Thymus (tissue), 11 donors: ENCODE data around the gene NOXO1. TPM values are rescaled to one million over a fixed set of nuclear protein-coding genes. Genes with fewer than 3 reads are reported as not detected.

Source experiments
- DNase-seq, 9 donors: peaks; one replicate each; pipeline ENCODE4 v3.0.0-alpha.2; 2013; ENCODE audit warnings: low spot score in 9 of 9, low read depth in 6 of 9, missing footprints in 1 of 9
- H3K27ac ChIP-seq, 2 donors: one replicate each; pipeline ENCODE4 v1.5.1; 2013; ENCODE audit warnings: control low read depth in 1 of 2, low read depth in 1 of 2, low read length in 1 of 2, mild to moderate bottlenecking in 1 of 2, moderate library complexity in 1 of 2
- H3K27me3 ChIP-seq, 2 donors: one replicate each; pipeline ENCODE4 v1.5.1; 2013; ENCODE audit warnings: low read length in 1 of 2; ENCODE audit not compliant: control insufficient read depth in 2 of 2, insufficient read depth in 1 of 2
- H3K36me3 ChIP-seq, 2 donors: one replicate each; pipeline ENCODE4 v1.5.1; 2013; ENCODE audit warnings: low read length in 1 of 2, mild to moderate bottlenecking in 1 of 2, moderate library complexity in 1 of 2; ENCODE audit not compliant: control insufficient read depth in 2 of 2, insufficient read depth in 2 of 2
- H3K4me1 ChIP-seq, 2 donors: one replicate each; pipeline ENCODE4 v1.5.1; 2013; ENCODE audit warnings: low read length in 2 of 2; ENCODE audit not compliant: control insufficient read depth in 2 of 2, insufficient read depth in 2 of 2
- H3K4me3 ChIP-seq, 2 donors: one replicate each; pipeline ENCODE4 v1.5.1; 2013; ENCODE audit warnings: low read length in 2 of 2, control low read depth in 1 of 2, mild to moderate bottlenecking in 1 of 2
- H3K9me3 ChIP-seq, 2 donors: one replicate each; pipeline ENCODE4 v1.5.1; 2013; ENCODE audit warnings: low read length in 1 of 2, mild to moderate bottlenecking in 1 of 2; ENCODE audit not compliant: control insufficient read depth in 2 of 2, insufficient read depth in 1 of 2
- WGBS: extraction: QIAGEN DNeasy Blood & Tissue Kit; methylation state at CpG from one replicate; pipeline ENCODE4 v1.1.7; 2013; 5-methylcytosine and 5-hydroxymethylcytosine counted together
- polyA plus RNA-seq: library from polyadenylated mRNA; stranded (reverse); fragments of 200-250 nt; gene quantifications from one replicate; pipeline ENCODE4 v1.2.3, GENCODE V29; 2013
- total RNA-seq: library from RNA; stranded (reverse); fragments of 120-200 nt; gene quantifications from one replicate; pipeline ENCODE4 v1.2.4, GENCODE V29; 2013
- donor health status: healthy.

The NOXO1 gene
- total and polyA plus RNA-seq, 2 donors = 2.2 to 5.7 TPM

DNA sequence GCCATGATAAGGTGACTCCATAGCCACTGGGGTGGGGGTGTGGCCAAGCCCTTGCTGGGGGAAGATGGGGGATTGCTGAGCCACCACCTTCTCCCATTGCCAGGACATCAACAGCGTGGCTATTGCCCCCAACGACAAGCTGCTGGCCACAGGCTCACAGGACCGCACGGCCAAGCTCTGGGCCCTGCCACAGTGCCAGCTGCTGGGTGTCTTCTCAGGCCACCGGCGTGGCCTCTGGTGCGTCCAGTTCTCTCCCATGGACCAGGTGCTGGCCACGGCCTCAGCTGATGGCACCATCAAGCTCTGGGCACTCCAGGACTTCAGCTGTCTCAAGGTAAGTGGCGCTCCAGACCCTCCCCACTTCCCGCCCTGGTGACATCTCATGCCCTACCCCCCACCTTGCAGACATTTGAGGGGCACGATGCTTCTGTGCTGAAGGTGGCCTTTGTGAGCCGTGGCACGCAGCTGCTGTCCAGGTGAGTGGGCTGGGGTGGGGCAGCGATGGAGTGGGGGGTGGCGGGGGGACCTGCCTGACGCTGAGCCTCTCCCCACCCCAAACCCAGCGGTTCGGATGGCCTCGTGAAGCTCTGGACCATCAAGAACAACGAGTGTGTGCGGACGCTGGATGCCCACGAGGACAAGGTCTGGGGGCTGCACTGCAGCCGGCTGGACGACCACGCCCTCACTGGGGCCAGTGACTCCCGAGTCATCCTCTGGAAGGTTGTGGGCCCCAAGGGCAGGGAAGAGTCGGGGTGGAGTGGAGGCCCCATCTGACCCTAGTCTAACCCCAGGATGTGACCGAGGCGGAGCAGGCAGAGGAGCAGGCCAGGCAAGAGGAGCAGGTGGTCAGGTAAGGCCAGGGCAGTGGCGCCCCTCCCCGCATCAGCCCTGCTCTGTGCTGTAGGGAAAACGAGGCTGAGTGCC, 4.1 kb downstream of the NOXO1 start:
- H3K9me3 ChIP-seq = peaks cover 2 to 18% of the 10 kb centered on the region in 2 donors
- H3K27me3 ChIP-seq = peaks cover 41 to 43% of the 10 kb centered on the region in 2 donors
- DNase-seq = no peak
- no peak overlapping the region for H3K4me3 ChIP-seq
- no peak overlapping the region for H3K27ac ChIP-seq
- H3K4me1 ChIP-seq = peaks cover 3 to 10% of the 10 kb centered on the region in 2 donors
- 97% methylated on average over 33 of the region's 33 CpGs for WGBS
- H3K36me3 ChIP-seq = peaks cover 39 to 51% of the 10 kb centered on the region in 2 donors

DNA sequence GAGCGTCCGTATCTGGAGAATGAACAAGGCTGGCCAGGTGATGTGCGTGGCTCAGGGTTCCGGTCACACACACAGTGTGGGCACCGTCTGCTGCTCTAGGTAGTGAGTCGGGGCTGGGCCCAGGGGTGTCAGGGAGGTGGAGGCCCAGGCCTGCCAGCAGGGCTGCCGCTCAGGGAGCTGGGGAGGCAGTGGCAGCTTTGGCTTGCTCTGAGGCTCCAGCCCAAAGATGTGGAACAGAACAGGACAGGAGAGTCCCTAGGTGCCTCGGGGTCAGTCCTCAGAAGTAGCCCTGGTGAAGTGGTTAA, 5.1 kb downstream of the NOXO1 start:
- DNase-seq = no peak

DNA sequence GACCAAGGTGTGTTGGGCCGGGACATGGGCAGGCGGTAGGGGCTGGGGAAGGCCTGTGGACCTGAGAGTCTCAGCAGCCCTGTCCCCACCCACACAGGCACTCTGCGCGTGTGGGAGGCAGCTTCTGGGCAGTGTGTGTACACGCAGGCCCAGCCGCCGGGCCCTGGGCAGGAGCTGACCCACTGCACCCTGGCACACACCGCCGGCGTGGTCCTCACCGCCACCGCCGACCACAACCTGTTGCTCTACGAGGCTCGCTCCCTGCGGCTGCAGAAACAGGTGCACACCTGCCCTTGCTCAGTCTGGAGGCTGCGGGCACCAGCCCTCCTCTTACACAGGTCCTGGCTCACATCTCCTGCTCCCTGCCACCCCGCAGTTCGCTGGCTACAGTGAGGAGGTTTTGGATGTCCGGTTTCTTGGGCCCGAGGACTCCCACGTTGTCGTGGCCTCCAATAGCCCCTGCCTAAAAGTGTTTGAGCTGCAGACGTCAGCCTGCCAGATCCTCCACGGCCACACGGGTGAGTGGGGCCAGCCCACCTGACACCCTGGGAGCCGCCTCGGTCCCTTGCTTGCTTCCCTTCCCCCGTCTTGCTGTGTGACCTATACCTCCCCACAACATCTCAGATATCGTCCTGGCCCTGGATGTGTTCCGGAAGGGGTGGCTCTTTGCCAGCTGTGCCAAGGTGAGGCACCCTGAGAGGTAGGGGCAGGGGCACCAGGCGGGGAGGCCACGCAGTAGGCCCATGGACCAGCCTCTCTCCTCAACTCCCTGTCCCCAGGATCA, 5.6 kb downstream of the NOXO1 start:
- Histone ChIP-seq H3K9me3 (peaks cover 2 to 9% of the 10 kb centered on the region in 2 donors), H3K4me1 (peaks cover 7 to 20% of the 10 kb centered on the region in 2 donors), H3K27ac (no peak overlapping the region), H3K27me3 (peaks cover 25 to 27% of the 10 kb centered on the region in 2 donors), H3K36me3 (peaks cover 39 to 51% of the 10 kb centered on the region in 2 donors), H3K4me3 (no peak overlapping the region)
- WGBS = 98% methylated on average over 33 of the region's 33 CpGs
- no peak for DNase-seq

More for the DNA sequence above, 5.1 kb downstream of the NOXO1 start:
- peaks cover 3 to 15% of the 10 kb centered on the region in 2 donors for H3K4me1 ChIP-seq
- H3K9me3 ChIP-seq = peaks cover 2 to 14% of the 10 kb centered on the region in 2 donors
- 97% methylated on average over 8 of the region's 8 CpGs for WGBS
- H3K4me3 ChIP-seq = no peak overlapping the region
- peaks cover 39 to 51% of the 10 kb centered on the region in 2 donors for H3K36me3 ChIP-seq
- H3K27me3 ChIP-seq = peaks cover 30 to 32% of the 10 kb centered on the region in 2 donors
- no peak overlapping the region for H3K27ac ChIP-seq

DNA sequence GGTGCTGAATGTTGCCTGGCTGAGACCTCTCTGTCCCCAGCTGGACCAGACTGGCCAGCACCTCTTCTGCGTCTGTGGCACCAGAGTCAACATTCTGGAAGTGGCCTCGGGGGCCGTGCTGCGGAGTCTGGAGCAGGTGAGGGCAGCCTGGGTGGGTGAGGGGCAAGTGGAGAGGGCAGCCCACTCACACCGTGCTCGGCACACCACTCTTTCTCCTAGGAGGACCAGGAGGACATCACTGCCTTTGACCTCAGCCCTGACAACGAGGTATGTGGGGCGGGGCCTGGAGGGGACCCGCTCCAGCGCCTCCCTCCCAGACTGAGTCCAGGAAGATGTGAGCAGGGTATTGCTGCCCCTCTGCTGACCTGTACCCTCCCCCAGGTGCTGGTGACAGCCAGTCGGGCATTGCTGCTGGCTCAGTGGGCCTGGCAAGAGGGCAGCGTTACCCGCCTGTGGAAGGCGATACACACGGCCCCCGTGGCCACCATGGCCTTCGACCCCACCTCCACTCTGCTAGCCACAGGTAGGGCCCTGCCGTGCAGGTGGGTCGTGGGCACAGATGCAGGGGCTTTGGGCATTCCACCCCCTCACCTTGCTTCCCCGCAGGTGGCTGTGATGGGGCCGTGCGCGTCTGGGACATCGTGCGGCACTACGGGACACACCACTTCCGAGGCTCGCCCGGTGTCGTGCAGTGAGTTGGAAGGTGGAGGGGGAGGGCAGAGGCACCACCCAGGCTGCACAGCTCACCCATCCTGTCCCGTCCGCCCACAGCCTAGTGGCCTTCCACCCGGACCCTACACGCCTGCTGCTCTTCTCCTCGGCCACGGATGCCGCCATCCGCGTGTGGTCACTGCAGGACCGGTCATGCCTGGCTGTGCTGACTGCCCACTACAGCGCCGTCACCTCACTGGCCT, 6.9 kb downstream of the NOXO1 start:
- H3K4me1 ChIP-seq = peaks cover 7 to 18% of the 10 kb centered on the region in 2 donors
- peaks cover 39 to 51% of the 10 kb centered on the region in 2 donors for H3K36me3 ChIP-seq
- peaks cover 0 to 2% of the 10 kb centered on the region in 2 donors for H3K9me3 ChIP-seq
- no peak overlapping the region for H3K27ac ChIP-seq
- 97% methylated on average over 42 of the region's 42 CpGs for WGBS
- DNase-seq = no peak
- H3K27me3 ChIP-seq = peaks cover 13 to 15% of the 10 kb centered on the region in 2 donors
- no peak overlapping the region for H3K4me3 ChIP-seq

DNA sequence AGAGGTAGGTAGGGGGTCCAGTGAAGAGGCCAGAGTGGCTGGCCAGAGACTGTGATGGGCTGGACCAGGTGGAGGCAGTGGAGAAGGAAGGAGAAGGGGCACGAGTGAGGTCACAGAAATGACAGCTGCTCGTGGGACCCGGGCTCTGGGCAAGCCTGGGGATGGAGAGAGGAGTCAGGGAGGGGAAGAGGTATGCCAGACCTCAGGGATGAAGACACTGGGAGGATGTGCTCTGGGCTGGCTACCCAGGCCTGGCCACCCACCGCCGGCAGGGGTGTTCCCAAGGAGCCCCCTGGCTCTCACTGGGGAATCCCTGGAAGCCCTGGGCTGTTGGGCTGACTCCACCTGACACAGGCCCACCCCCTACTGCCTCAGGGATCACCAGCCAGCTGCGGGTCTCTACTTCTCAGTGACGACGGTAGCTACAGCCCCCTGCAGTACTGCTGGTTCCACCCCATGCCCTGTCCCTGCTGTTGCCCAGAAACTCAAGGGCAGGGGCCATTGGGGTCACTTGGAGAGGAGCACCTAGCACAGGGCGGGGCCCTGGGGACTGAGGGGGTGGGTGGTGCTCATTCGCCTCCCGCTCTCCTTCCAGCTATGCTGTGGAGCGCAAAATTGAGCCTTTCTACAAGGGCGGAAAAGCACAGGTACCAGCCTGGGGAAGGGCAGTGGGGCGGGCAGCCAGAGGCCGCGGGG, 7.7 kb downstream of the NOXO1 start:
- DNase-seq = no peak
- H3K36me3 ChIP-seq = peaks cover 37 to 48% of the 10 kb centered on the region in 2 donors
- H3K27ac ChIP-seq = no peak overlapping the region
- peaks cover 7 to 18% of the 10 kb centered on the region in 2 donors for H3K4me1 ChIP-seq
- H3K27me3 ChIP-seq = peaks cover 5 to 7% of the 10 kb centered on the region in 2 donors
- 98% methylated on average over 16 of the region's 16 CpGs for WGBS
- H3K9me3 ChIP-seq = no peaks in the 10 kb centered on the region
- H3K4me3 ChIP-seq = no peak overlapping the region

DNA sequence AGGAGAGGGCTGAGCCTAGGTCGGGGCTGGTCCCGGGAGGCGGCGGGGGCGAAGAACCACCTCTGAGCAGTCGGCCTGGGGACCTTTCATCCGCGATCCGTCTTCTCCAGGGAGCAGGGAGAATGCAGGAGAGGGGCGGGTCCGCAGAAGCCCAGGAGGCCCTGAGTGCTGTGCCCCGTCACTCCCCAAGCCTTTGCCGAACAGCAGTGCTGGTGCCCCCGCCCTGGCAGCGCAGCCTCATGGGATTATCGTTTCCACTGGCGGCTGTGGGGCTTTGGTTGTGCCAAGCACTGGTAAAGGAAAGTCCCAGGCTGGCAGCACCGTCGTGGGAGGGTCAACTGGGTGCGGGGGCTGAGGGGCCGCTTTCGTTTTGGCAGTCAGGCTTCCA, 8.8 kb downstream of the NOXO1 start:
- Histone ChIP-seq H3K9me3 (no peaks in the 10 kb centered on the region), H3K4me3 (peak overlapping the region; percentile 80 to 95), H3K27me3 (no peaks in the 10 kb centered on the region), H3K27ac (no peak overlapping the region), H3K4me1 (peaks cover 7 to 18% of the 10 kb centered on the region in 2 donors), H3K36me3 (peaks cover 26 to 36% of the 10 kb centered on the region in 2 donors)
- DNase-seq = no peak
- 7% methylated on average over 22 of the region's 22 CpGs for WGBS

DNA sequence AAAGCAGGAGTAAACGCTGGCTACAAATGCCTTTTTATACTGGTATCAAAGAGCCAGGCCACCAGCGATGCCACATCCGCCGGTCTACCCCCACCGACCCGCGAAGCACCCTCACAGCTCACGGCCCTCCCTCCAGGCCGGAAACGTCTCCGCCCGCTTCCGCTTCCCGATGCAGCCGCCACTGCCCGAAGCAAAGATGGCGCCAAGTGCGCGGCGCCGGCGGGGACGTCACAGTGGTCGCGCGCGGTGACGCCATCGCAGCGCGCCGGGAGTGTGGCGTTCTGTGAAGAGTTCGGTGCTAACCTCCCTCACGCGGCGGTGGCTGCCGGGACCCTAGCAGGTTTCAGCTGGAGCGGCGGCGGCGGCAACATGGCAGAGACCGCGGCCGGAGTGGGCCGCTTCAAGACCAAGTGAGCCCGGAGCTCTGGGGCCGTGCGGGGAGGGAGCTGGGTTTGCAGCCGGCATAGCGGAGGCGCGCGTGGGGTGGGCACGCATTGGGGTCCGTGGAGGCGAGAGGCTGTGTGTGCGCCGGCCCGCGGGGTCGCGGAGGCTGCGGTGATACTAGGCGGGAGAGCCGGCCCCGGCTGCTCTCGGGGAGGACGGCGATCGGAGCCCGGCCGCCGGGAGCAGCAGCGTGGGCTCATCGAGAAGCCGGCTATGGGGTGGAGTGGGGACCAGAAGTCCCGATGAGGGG, 9.3 kb downstream of the NOXO1 start, which contains the start of gene TBL3:
Gene TBL3 (plus strand): TSS at position 258 of the 694 bp plus-strand sequence. CDS start 112 bp downstream, at position 370.
- H3K36me3 ChIP-seq = peaks cover 22 to 31% of the 10 kb centered on the region in 2 donors
- H3K27ac ChIP-seq = peak within 1 kb of the TSS; percentile 84 to 97
- H3K9me3 ChIP-seq = no peaks in the 10 kb centered on the region
- under 1% methylated on average over 78 of the region's 78 CpGs for WGBS
- peak; percentile 82 to 97 (median 95) for DNase-seq
- peaks cover 7 to 18% of the 10 kb centered on the region in 2 donors for H3K4me1 ChIP-seq
- H3K27me3 ChIP-seq = no peaks in the 10 kb centered on the region
- peak within 1 kb of the TSS; percentile 80 to 95 for H3K4me3 ChIP-seq
